H9 (cell line): ENCODE data around the gene TMEM191C. TPM values are rescaled to one million over a fixed set of nuclear protein-coding genes. Genes with fewer than 3 reads are reported as not detected.

ENCODE experiments used
- DNase-seq: peaks from one replicate; pipeline ENCODE4 v3.0.0-alpha.2; 2017
- H2AFZ ChIP-seq: one replicate; pipeline ENCODE4 v1.6.1; 2013; ENCODE audit warnings: mild to moderate bottlenecking, low read length, control low read depth, moderate library complexity
- H2AK5ac ChIP-seq: 2 replicates; pipeline ENCODE4 v1.6.1; 2013; ENCODE audit warnings: low read length, control low read depth, mixed read lengths; ENCODE audit not compliant: insufficient read length
- H2BK120ac ChIP-seq: one replicate; pipeline ENCODE4 v1.6.1; 2013; ENCODE audit warnings: low read depth, mild to moderate bottlenecking, low read length, control low read depth, inconsistent platforms; ENCODE audit not compliant: poor library complexity, severe bottlenecking
- H2BK12ac ChIP-seq: 2 replicates; pipeline ENCODE4 v1.6.1; 2013; ENCODE audit warnings: low read length, control low read depth, mixed read lengths, low read depth; ENCODE audit not compliant: insufficient read length
- H2BK15ac ChIP-seq: 2 replicates; pipeline ENCODE4 v1.6.1; 2013; ENCODE audit warnings: low read depth, low read length, control low read depth
- H2BK20ac ChIP-seq: one replicate; pipeline ENCODE4 v1.6.1; 2013; ENCODE audit warnings: low read depth, mild to moderate bottlenecking, low read length, control low read depth, inconsistent platforms; ENCODE audit not compliant: poor library complexity, severe bottlenecking
- H2BK5ac ChIP-seq: 2 replicates; pipeline ENCODE4 v1.6.1; 2013; ENCODE audit warnings: low read length, control low read depth, mixed read lengths; ENCODE audit not compliant: insufficient read length
- H3K14ac ChIP-seq: 2 replicates; pipeline ENCODE4 v1.6.1; 2013; ENCODE audit warnings: low read length, control low read depth; ENCODE audit not compliant: insufficient read depth
- H3K18ac ChIP-seq: 2 replicates; pipeline ENCODE4 v1.6.1; 2013; ENCODE audit warnings: low read depth, mild to moderate bottlenecking, mixed read lengths, low read length, control low read depth; ENCODE audit not compliant: insufficient read length
- H3K23ac ChIP-seq: 2 replicates; pipeline ENCODE4 v1.6.1; 2013; ENCODE audit warnings: low read length, control low read depth, mixed read lengths, low read depth; ENCODE audit not compliant: insufficient read length
- H3K23me2 ChIP-seq: 2 replicates; pipeline ENCODE4 v1.6.1; 2013; ENCODE audit warnings: low read depth, mild to moderate bottlenecking, mixed read lengths, low read length, control low read depth; ENCODE audit not compliant: insufficient read length, poor library complexity, severe bottlenecking
- H3K27ac ChIP-seq: 2 replicates; pipeline ENCODE4 v1.5.1; 2013; ENCODE audit warnings: low read length, control low read depth, mixed read lengths, low read depth; ENCODE audit not compliant: insufficient read length
- H3K27me3 ChIP-seq: 2 replicates; pipeline ENCODE4 v1.6.1; 2013; ENCODE audit warnings: low read length, control low read depth, inconsistent platforms; ENCODE audit not compliant: insufficient read depth
- H3K4ac ChIP-seq: 2 replicates; pipeline ENCODE4 v1.6.1; 2013; ENCODE audit warnings: low read depth, mild to moderate bottlenecking, control low read depth, inconsistent platforms, low read length, moderate library complexity
- H3K4me1 ChIP-seq: 2 replicates; pipeline ENCODE4 v1.6.1; 2013; ENCODE audit warnings: low read length, control low read depth, inconsistent platforms; ENCODE audit not compliant: insufficient read depth
- H3K4me2 ChIP-seq: 2 replicates; pipeline ENCODE4 v1.6.1; 2013; ENCODE audit warnings: low read length, control low read depth, mixed read lengths; ENCODE audit not compliant: insufficient read length, insufficient read depth
- H3K56ac ChIP-seq: 2 replicates; pipeline ENCODE4 v1.6.1; 2013; ENCODE audit warnings: low read depth, mild to moderate bottlenecking, mixed read lengths, low read length, control low read depth; ENCODE audit not compliant: insufficient read length
- H3K79me1 ChIP-seq: 2 replicates; pipeline ENCODE4 v1.6.1; 2013; ENCODE audit warnings: low read depth, mild to moderate bottlenecking, moderate library complexity, low read length, control low read depth, inconsistent platforms; ENCODE audit not compliant: insufficient read depth, poor library complexity, severe bottlenecking
- H3K79me2 ChIP-seq: 2 replicates; pipeline ENCODE4 v1.6.1; 2013; ENCODE audit warnings: low read length, control low read depth, inconsistent platforms; ENCODE audit not compliant: insufficient read depth
- H3K9ac ChIP-seq: 2 replicates; pipeline ENCODE4 v1.6.1; 2013; ENCODE audit warnings: low read length, control low read depth, mixed read lengths; ENCODE audit not compliant: insufficient read length; ENCODE audit errors: extremely low read depth
- H3K9me3 ChIP-seq: one replicate; pipeline ENCODE4 v1.6.1; 2013; ENCODE audit warnings: low read depth, low read length, inconsistent platforms; ENCODE audit not compliant: control insufficient read depth
- H3T11ph ChIP-seq: one replicate; pipeline ENCODE4 v1.6.1; 2013; ENCODE audit warnings: mild to moderate bottlenecking, low read length, control low read depth, inconsistent platforms
- H4K20me1 ChIP-seq: one replicate; pipeline ENCODE4 v1.6.1; 2013; ENCODE audit not compliant: control insufficient read depth, insufficient read length, insufficient read depth
- H4K5ac ChIP-seq: 2 replicates; pipeline ENCODE4 v1.6.1; 2013; ENCODE audit warnings: low read depth, mild to moderate bottlenecking, mixed read lengths, low read length, control low read depth; ENCODE audit not compliant: insufficient read length
- H4K8ac ChIP-seq: replicated peaks from 2 replicates; pipeline ENCODE4 v1.6.1; 2013; ENCODE audit warnings: low read length, control low read depth, mixed read lengths, low read depth; ENCODE audit not compliant: insufficient read length
- H4K91ac ChIP-seq: 2 replicates; pipeline ENCODE4 v1.6.1; 2013; ENCODE audit warnings: low read depth, mild to moderate bottlenecking, moderate library complexity, mixed read lengths, low read length, control low read depth; ENCODE audit not compliant: insufficient read length
- H3K27ac Mint-ChIP-seq, 3 experiments: 2 replicates in 2 of 3; 3 replicates in 1 of 3; pipeline ENCODE4 v1.8.0; 2020 to 2021; ENCODE audit warnings: mixed read lengths in 3 of 3, mild to moderate bottlenecking in 1 of 3, moderate library complexity in 1 of 3
- H3K27me3 Mint-ChIP-seq: 2 replicates; pipeline ENCODE4 v1.8.0; 2021; ENCODE audit warnings: low read depth, mild to moderate bottlenecking, moderate library complexity, mixed read lengths
- H3K36me3 Mint-ChIP-seq, 3 experiments: 2 replicates in 2 of 3; 3 replicates in 1 of 3; pipeline ENCODE4 v1.8.0; 2020 to 2021; ENCODE audit warnings: low read depth in 3 of 3, mixed read lengths in 3 of 3; ENCODE audit not compliant: insufficient read depth in 1 of 3
- H3K4me1 Mint-ChIP-seq, 2 experiments: 2 replicates each; pipeline ENCODE4 v1.8.0; 2020; ENCODE audit warnings: mixed read lengths in 2 of 2
- H3K4me3 Mint-ChIP-seq, 2 experiments: 2 replicates in 1 of 2; 3 replicates in 1 of 2; pipeline ENCODE4 v1.8.0; 2020 to 2021; ENCODE audit warnings: mild to moderate bottlenecking in 2 of 2, mixed read lengths in 2 of 2, moderate library complexity in 1 of 2
- H3K9me3 Mint-ChIP-seq, 2 experiments: 2 replicates in 1 of 2; 3 replicates in 1 of 2; pipeline ENCODE4 v1.8.0; 2020; ENCODE audit warnings: mild to moderate bottlenecking in 2 of 2, mixed read lengths in 2 of 2, moderate library complexity in 1 of 2
- WGBS: extraction: QIAGEN DNeasy Blood & Tissue Kit; methylation state at CpG from one replicate; pipeline ENCODE4 v1.1.7; 2013; ENCODE audit warnings: missing lambda C conversion rate, low lambda C conversion rate, mixed read lengths; ENCODE audit not compliant: insufficient read length; ENCODE audit errors: extremely low coverage; 5-methylcytosine and 5-hydroxymethylcytosine counted together
- total RNA-seq: library from RNA; stranded (reverse); gene quantifications from 2 replicates; pipeline ENCODE4 v1.2.1, GENCODE V29; 2021
- TF ChIP-seq, protein P1 (sequence below): fragments of 200-600 bp; sonication (generic); conservative IDR thresholded peaks from 3 replicates; pipeline ENCODE4 v1.8.0; 2021; ENCODE audit warnings: antibody characterized with exemption, mild to moderate bottlenecking

The TMEM191C gene
- total RNA-seq, 1 experiment from 2014 or later = 4.2 TPM

GRCh38 chr22:21448627-21449416, 18.4 kb upstream of the TMEM191C start:
- Histone ChIP-seq H3K4me2 (no peak overlapping the region), H3K4ac (no peak overlapping the region), H2BK15ac (no peak overlapping the region), H2BK120ac (no peak overlapping the region), H4K8ac (no peak overlapping the region), H2BK20ac (no peak overlapping the region), H3T11ph (no peak overlapping the region), H3K9me3 (no peaks in the 10 kb centered on the region), H4K5ac (no peak overlapping the region), H3K79me2 (no peaks in the 10 kb centered on the region), H3K18ac (no peak overlapping the region), H2BK5ac (no peak overlapping the region), H4K91ac (no peak overlapping the region), H2BK12ac (no peak overlapping the region), H3K23me2 (no peaks in the 10 kb centered on the region), H3K79me1 (peaks cover 5% of the 10 kb centered on the region), H3K23ac (no peak overlapping the region), H3K56ac (no peak overlapping the region), H3K14ac (no peak overlapping the region; the same call in 1 of the 2 replicates), H2AFZ (no peak overlapping the region), H3K27ac (no peak overlapping the region), H3K9ac (no peak overlapping the region), H3K27me3 (no peaks in the 10 kb centered on the region), H4K20me1 (no peaks in the 10 kb centered on the region), H2AK5ac (no peak overlapping the region), H3K4me1 (no peaks in the 10 kb centered on the region)
- H3K9me3 Mint-ChIP-seq = no peaks in the 10 kb centered on the region
- TF ChIP-seq, protein P1, sequence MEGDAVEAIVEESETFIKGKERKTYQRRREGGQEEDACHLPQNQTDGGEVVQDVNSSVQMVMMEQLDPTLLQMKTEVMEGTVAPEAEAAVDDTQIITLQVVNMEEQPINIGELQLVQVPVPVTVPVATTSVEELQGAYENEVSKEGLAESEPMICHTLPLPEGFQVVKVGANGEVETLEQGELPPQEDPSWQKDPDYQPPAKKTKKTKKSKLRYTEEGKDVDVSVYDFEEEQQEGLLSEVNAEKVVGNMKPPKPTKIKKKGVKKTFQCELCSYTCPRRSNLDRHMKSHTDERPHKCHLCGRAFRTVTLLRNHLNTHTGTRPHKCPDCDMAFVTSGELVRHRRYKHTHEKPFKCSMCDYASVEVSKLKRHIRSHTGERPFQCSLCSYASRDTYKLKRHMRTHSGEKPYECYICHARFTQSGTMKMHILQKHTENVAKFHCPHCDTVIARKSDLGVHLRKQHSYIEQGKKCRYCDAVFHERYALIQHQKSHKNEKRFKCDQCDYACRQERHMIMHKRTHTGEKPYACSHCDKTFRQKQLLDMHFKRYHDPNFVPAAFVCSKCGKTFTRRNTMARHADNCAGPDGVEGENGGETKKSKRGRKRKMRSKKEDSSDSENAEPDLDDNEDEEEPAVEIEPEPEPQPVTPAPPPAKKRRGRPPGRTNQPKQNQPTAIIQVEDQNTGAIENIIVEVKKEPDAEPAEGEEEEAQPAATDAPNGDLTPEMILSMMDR = no peak
- no peak overlapping the region for H3K4me3 Mint-ChIP-seq
- no peaks in the 10 kb centered on the region for H3K27me3 Mint-ChIP-seq
- H3K36me3 Mint-ChIP-seq = peaks cover 5 to 30% (median 21%) of the 10 kb centered on the region in 3 experiments; a peak in 6 of 7 replicates
- peak overlapping the region in 1 of 3 experiments; percentile 55; a peak in 1 of 7 replicates for H3K27ac Mint-ChIP-seq
- no CpG with 5 or more reads among the region's 23 CpGs for WGBS
- H3K4me1 Mint-ChIP-seq = peaks cover 11 to 31% of the 10 kb centered on the region in 2 experiments
- peak; percentile 18 for DNase-seq
